A673 (cell line): ENCODE measurements around the gene MON1A. TPM values are rescaled to one million over a fixed set of nuclear protein-coding genes. Genes with fewer than 3 reads are reported as not detected.

Experiments used
- BruUV-seq: library from RNA; stranded (reverse); fragments of 400-500 nt; replicated peaks from 2 replicates; lab custom pipeline; 2021; lab: Mats Ljungman, UMichigan
- CTCF ChIA-PET: fragments of 300-600 bp; sonication (Branson Sonifier 250); formaldehyde crosslinking; loops from one replicate; lab custom pipeline; 2022; ENCODE audit warnings: antibody characterized with exemption; lab: Charles Lee
- POLR2A ChIA-PET: fragments of 300-600 bp; sonication (Branson Sonifier 250); formaldehyde crosslinking; loops from one replicate; lab custom pipeline; 2022; ENCODE audit warnings: antibody characterized with exemption; ENCODE audit not compliant: low non-redundant PET; lab: Charles Lee
- DNase-seq: peaks from one replicate; pipeline ENCODE4 v3.0.0-alpha.2; 2015; ENCODE audit warnings: low spot score
- H3K27ac ChIP-seq: fragments of 200-600 bp; sonication (generic); 2 replicates; pipeline ENCODE4 v1.5.1; 2016; ENCODE audit warnings: mixed run types, low read depth, mild to moderate bottlenecking, mixed read lengths, antibody characterized with exemption, low read length; ENCODE audit not compliant: poor library complexity, severe bottlenecking
- H3K27me3 ChIP-seq: fragments of 200-600 bp; sonication (generic); replicated peaks from 2 replicates; pipeline ENCODE4 v1.6.1; 2017; ENCODE audit warnings: mixed run types, low read depth, mild to moderate bottlenecking, mixed read lengths, antibody characterized with exemption, low read length; ENCODE audit not compliant: insufficient read depth, poor library complexity
- H3K36me3 ChIP-seq: fragments of 200-600 bp; sonication (generic); 2 replicates; pipeline ENCODE4 v1.6.1; 2016; ENCODE audit warnings: mixed run types, mild to moderate bottlenecking, mixed read lengths, antibody characterized with exemption, low read length; ENCODE audit not compliant: insufficient read depth, poor library complexity, severe bottlenecking
- H3K4me1 ChIP-seq: fragments of 200-600 bp; sonication (generic); 2 replicates; pipeline ENCODE4 v1.6.1; 2017; ENCODE audit warnings: mixed run types, mild to moderate bottlenecking, mixed read lengths, antibody characterized with exemption, low read length; ENCODE audit not compliant: insufficient read depth, poor library complexity, severe bottlenecking
- H3K4me3 ChIP-seq: fragments of 200-600 bp; sonication (generic); 2 replicates; pipeline ENCODE4 v1.5.1; 2016; ENCODE audit warnings: low read depth, mixed run types, mild to moderate bottlenecking, mixed read lengths, low read length; ENCODE audit not compliant: poor library complexity, severe bottlenecking
- H3K9me3 ChIP-seq: fragments of 200-600 bp; sonication (generic); 2 replicates; pipeline ENCODE4 v1.6.1; 2016; ENCODE audit warnings: mixed run types, low read depth, mild to moderate bottlenecking, mixed read lengths, antibody characterized with exemption, low read length; ENCODE audit not compliant: poor library complexity, severe bottlenecking
- EZH2 ChIP-seq: fragments of 200-600 bp; sonication (generic); IDR thresholded peaks from 2 replicates; pipeline ENCODE4 v1.6.1; 2017; ENCODE audit warnings: borderline replicate concordance, low read depth, mild to moderate bottlenecking, mixed read lengths, antibody characterized with exemption, low read length; ENCODE audit not compliant: poor library complexity, severe bottlenecking
- intact Hi-C: fragments of 100-400 bp; cut with micrococcal nuclease; formaldehyde crosslinking; loops from one replicate; pipeline ENCODE4 v1.10.0; 2022; ENCODE audit not compliant: unreplicated experiment
- total RNA-seq: library from RNA; stranded (reverse); gene quantifications from 2 replicates; pipeline ENCODE4 v1.2.3, GENCODE V29; 2021
- TF ChIP-seq, protein P1 (sequence below): fragments of 300-800, 200-600 bp; sonication (generic); conservative IDR thresholded peaks from 2 replicates; pipeline ENCODE4 v1.5.1; 2017; ENCODE audit warnings: low read depth, mild to moderate bottlenecking, antibody characterized with exemption, low read length, moderate library complexity, mixed read lengths

MON1A gene
- total RNA-seq, 1 experiment from 2014 or later, result 7.5 TPM

DNA sequence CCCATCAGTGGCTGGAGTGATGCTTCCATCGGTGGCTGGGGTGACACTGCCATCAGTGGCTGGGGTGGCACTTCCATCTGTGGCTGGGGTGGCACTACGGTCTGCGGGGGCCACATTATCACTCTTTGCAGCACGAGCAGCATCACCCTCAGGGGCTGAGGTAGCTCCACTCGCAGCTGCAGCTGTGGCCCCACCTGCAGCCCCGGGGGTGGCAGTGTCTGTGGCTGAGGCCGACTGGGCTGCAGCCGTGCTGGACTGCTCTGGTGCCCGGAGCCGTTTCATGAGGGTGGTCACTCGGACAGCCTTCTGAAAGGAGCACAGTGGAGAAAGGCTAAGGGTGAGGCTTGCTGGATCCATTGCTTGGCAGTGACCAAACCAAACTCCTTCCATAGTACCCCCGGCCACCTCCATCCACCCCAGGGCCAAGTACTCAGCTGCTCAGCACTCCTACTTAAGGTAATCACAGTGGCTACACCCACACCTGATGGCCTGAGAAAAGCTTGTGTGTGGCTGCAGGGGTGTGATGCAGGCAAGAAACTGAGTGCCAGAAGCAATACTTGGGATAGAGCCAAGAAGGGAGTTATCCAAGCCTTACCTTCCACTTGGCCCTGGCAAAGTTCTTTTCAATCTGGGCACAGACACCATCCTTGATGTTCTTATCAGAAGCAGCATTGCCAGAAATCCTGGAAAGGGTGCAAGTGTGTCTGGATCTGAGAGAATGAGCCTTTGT, 69.9 kb downstream of the MON1A start:
- CTCF ChIA-PET, result no interaction called here
- no peak overlapping the region for H3K27ac ChIP-seq
- no TSS peak for BruUV-seq
- H3K4me3 ChIP-seq, result no peak overlapping the region
- H3K9me3 ChIP-seq, result no peaks in the 10 kb centered on the region
- no peaks in the 10 kb centered on the region for H3K36me3 ChIP-seq
- DNase-seq, result no peak
- POLR2A ChIA-PET, result no interaction called here
- TF ChIP-seq, protein P1, sequence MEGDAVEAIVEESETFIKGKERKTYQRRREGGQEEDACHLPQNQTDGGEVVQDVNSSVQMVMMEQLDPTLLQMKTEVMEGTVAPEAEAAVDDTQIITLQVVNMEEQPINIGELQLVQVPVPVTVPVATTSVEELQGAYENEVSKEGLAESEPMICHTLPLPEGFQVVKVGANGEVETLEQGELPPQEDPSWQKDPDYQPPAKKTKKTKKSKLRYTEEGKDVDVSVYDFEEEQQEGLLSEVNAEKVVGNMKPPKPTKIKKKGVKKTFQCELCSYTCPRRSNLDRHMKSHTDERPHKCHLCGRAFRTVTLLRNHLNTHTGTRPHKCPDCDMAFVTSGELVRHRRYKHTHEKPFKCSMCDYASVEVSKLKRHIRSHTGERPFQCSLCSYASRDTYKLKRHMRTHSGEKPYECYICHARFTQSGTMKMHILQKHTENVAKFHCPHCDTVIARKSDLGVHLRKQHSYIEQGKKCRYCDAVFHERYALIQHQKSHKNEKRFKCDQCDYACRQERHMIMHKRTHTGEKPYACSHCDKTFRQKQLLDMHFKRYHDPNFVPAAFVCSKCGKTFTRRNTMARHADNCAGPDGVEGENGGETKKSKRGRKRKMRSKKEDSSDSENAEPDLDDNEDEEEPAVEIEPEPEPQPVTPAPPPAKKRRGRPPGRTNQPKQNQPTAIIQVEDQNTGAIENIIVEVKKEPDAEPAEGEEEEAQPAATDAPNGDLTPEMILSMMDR, result no peak
- TF ChIP-seq EZH2, result no peak
- H3K4me1 ChIP-seq, result no peaks in the 10 kb centered on the region
- no peaks in the 10 kb centered on the region for H3K27me3 ChIP-seq
- intact Hi-C loops, result no loop called here

Other genes starting within 250 kb of the MON1A start
- 3.7 and 4.5 TPM in 2 replicates for gene MST1, start 240.3 kb downstream of the MON1A start, total RNA-seq
- gene RNF123, start 240.3 kb downstream of the MON1A start, total RNA-seq, result 31.0 and 31.5 TPM in 2 replicates
- gene AMIGO3, start 210.1 kb downstream of the MON1A start, total RNA-seq, result 0.28 TPM in 1 of 2 replicates, not detected in the other
- gene GMPPB, start 205.9 kb downstream of the MON1A start, total RNA-seq, result 15.2 and 16.6 TPM in 2 replicates
- gene IP6K1, start 143.3 kb downstream of the MON1A start, total RNA-seq, result 25.8 and 29.0 TPM in 2 replicates
- gene CDHR4, start 129.9 kb downstream of the MON1A start, total RNA-seq, result 0.48 TPM in 1 of 2 replicates, not detected in the other
- 7.1 and 13.8 TPM in 2 replicates for gene INKA1, start 126.5 kb downstream of the MON1A start, total RNA-seq
- gene UBA7, start 115.9 kb downstream of the MON1A start, total RNA-seq, result 2.2 and 3.8 TPM in 2 replicates
- gene TRAIP, start 73.2 kb downstream of the MON1A start, total RNA-seq, result 17.8 and 18.8 TPM in 2 replicates
- 5.4 and 6.5 TPM in 2 replicates for gene CAMKV, start 59.9 kb downstream of the MON1A start, total RNA-seq
- gene MST1R, start 25.9 kb downstream of the MON1A start, total RNA-seq, result not detected in 2 replicates
- 55.9 and 64.3 TPM in 2 replicates for gene RBM6, start 10.3 kb upstream of the MON1A start, total RNA-seq
- 80.6 and 89.7 TPM in 2 replicates for gene RBM5, start 159.1 kb upstream of the MON1A start, total RNA-seq
- 3.9 and 7.8 TPM in 2 replicates for gene SEMA3F, start 225.5 kb upstream of the MON1A start, total RNA-seq